ENCODE measurements around the gene TDRKH.
"Not testable (repeated sequence)": the region's sequence is repeated elsewhere in the genome, so short reads cannot be mapped to it uniquely, and the experiment has no call there.

TDRKH gene

DNA sequence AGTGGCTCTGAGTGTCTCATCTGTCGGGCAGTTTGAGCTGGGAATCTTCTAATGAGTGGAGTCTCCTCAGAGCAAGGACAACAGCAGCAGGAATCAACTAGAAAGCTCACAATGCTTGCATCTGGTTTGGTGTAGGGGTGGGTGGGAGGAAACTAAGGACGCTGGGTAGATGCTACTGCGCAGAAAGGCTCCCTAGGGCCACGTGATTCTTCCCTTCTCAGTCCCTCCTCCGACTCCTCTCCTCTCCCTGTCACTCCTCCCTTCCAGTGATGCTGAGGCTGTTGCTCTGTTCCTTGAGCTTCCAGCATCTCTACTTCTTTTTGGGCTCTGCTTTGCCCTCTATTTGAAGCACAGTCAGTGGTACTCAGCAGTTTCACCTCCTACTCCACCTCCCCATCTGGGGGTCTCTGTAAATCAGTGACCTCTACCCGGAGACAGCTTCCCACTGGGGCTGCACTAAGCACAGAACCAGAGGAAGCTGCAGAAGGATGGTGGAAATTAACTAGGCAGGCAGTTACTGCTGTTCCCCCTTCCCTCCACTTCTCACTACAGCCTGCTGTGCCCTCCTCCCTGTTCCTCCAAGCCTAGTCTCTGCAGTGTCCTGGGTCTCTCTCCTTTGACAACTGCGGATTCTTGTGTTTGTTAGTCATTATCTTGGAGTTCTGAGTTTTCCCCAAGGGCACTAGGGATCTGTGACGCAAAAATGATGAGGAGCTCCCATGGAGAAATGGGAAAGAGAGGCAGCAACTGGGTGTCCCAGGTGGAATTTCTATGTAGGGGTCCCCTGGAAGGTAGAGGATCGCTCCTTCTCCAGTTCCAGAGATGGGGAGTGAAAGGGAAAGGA, 9.1 kb upstream of the TDRKH start:
- H3K4me3 ChIP-seq (ENCODE audit: low read depth, low read length), result no peak overlapping the region
- in situ Hi-C loops (cut with HindIII; ENCODE audit: low sequenced_read_pairs), result no loop called here
- TF ChIP-seq, protein P1, sequence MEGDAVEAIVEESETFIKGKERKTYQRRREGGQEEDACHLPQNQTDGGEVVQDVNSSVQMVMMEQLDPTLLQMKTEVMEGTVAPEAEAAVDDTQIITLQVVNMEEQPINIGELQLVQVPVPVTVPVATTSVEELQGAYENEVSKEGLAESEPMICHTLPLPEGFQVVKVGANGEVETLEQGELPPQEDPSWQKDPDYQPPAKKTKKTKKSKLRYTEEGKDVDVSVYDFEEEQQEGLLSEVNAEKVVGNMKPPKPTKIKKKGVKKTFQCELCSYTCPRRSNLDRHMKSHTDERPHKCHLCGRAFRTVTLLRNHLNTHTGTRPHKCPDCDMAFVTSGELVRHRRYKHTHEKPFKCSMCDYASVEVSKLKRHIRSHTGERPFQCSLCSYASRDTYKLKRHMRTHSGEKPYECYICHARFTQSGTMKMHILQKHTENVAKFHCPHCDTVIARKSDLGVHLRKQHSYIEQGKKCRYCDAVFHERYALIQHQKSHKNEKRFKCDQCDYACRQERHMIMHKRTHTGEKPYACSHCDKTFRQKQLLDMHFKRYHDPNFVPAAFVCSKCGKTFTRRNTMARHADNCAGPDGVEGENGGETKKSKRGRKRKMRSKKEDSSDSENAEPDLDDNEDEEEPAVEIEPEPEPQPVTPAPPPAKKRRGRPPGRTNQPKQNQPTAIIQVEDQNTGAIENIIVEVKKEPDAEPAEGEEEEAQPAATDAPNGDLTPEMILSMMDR (IDR thresholded peaks at IDR 0.05; ENCODE audit: low read depth, low read length), result no peak
- no peak for DNase-seq (ENCODE audit: low read depth, low spot score)

- DNase-seq (ENCODE audit: low read depth, low spot score), result no peak
- in situ Hi-C loops (cut with HindIII; ENCODE audit: low sequenced_read_pairs), result no loop called here
- no peak overlapping the region for H3K4me3 ChIP-seq (ENCODE audit: low read depth, low read length)
- TF ChIP-seq, protein P1 (IDR thresholded peaks at IDR 0.05; ENCODE audit: low read depth, low read length), result no peak
Observed at GRCh38 chr1:151798571-151798970, 8.3 kb upstream of the TDRKH start.

- in situ Hi-C loops (cut with HindIII; ENCODE audit: low sequenced_read_pairs), result no loop called here
- TF ChIP-seq, protein P1 (IDR thresholded peaks at IDR 0.05; ENCODE audit: low read depth, low read length), result no peak
- DNase-seq (ENCODE audit: low read depth, low spot score), result no peak
- peak overlapping the region; percentile 83 for H3K4me3 ChIP-seq (ENCODE audit: low read depth, low read length)
Observed at GRCh38 chr1:151790940-151791651, 796 bp upstream of the TDRKH start.

DNA sequence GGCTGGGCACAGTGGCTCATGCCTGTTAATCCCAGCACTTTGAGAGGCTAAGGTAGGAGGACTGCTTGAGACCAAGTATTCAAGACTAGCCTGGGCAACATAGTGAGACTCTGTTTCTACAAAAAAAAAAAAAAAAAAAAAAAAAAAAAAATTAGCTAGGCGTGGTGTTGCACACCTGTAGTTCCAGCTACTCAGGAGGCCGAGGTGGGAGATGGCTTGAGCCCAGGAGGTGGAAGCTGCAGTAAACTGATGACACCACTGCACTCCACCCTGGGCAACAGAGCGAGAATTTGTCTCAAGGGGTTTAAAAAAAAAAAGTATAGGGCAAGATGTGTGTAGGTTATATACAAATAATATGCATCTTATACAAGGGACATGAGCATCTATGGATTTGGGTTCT, 2.6 kb downstream of the TDRKH start:
- TF ChIP-seq, protein P1 (IDR thresholded peaks at IDR 0.05; ENCODE audit: low read depth, low read length), result no peak
- in situ Hi-C loops (cut with HindIII; ENCODE audit: low sequenced_read_pairs), result no loop called here
- DNase-seq (ENCODE audit: low read depth, low spot score), result no peak
- H3K4me3 ChIP-seq (ENCODE audit: low read depth, low read length), result no peak overlapping the region

GRCh38 chr1:151783796-151784195, 6.5 kb downstream of the TDRKH start:
- DNase-seq (ENCODE audit: low read depth, low spot score), result no peak
- in situ Hi-C loops (cut with HindIII; ENCODE audit: low sequenced_read_pairs), result no loop called here
- no peak overlapping the region for H3K4me3 ChIP-seq (ENCODE audit: low read depth, low read length)
- TF ChIP-seq, protein P1 (IDR thresholded peaks at IDR 0.05; ENCODE audit: low read depth, low read length), result no peak

DNA sequence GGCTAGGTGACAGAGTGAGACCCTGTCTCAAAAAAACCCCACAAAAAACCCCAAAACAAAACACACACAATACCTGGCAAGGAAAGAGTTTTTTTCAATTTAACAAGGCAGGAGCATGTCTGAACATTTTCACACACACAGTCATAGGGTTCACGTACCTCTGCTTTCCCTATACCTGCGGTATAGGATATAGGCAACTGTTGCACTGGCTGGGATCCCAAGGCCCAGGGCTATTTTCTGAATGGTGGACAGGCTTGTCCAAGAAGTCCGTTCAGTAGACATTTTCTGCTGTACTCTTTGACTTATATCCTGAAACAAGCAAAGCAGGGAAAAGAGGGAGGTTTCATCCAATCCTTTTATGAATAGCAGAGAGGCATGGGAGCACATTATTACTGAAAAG, 7.6 kb downstream of the TDRKH start:
- in situ Hi-C loops (cut with HindIII; ENCODE audit: low sequenced_read_pairs), result no loop called here
- no peak overlapping the region for H3K4me3 ChIP-seq (ENCODE audit: low read depth, low read length)
- TF ChIP-seq, protein P1 (IDR thresholded peaks at IDR 0.05; ENCODE audit: low read depth, low read length), result no peak
- DNase-seq (ENCODE audit: low read depth, low spot score), result no peak

GRCh38 chr1:151782026-151782425, 8.3 kb downstream of the TDRKH start:
- DNase-seq (ENCODE audit: low read depth, low spot score); H3K4me3 ChIP-seq (ENCODE audit: low read depth, low read length); in situ Hi-C loops (cut with HindIII; ENCODE audit: low sequenced_read_pairs): not testable (repeated sequence)

GRCh38 chr1:151780736-151781135, 9.6 kb downstream of the TDRKH start:
- H3K4me3 ChIP-seq (ENCODE audit: low read depth, low read length); DNase-seq (ENCODE audit: low read depth, low spot score); in situ Hi-C loops (cut with HindIII; ENCODE audit: low sequenced_read_pairs): not testable (repeated sequence)

Measured in astrocyte of the spinal cord (primary cell).